A172 (cell line): ENCODE measurements around the gene GALC. TPM values are rescaled to one million over a fixed set of nuclear protein-coding genes. Genes with fewer than 3 reads are reported as not detected.
A peak's percentile ranks its signal among the peaks of the same experiment; 100 is the strongest.

Source experiments
- DNase-seq: peaks from one replicate; pipeline ENCODE4 v3.0.0-alpha.2; 2015; ENCODE audit warnings: low spot score
- total RNA-seq: library from RNA; depleted of rRNA; stranded (reverse); fragments of >200 nt; shearing (Covaris generic); gene quantifications from 2 replicates; pipeline ENCODE4 v1.2.3, GENCODE V29; 2014

GALC gene
- total RNA-seq, 1 experiment from 2014 or later = not detected

DNA sequence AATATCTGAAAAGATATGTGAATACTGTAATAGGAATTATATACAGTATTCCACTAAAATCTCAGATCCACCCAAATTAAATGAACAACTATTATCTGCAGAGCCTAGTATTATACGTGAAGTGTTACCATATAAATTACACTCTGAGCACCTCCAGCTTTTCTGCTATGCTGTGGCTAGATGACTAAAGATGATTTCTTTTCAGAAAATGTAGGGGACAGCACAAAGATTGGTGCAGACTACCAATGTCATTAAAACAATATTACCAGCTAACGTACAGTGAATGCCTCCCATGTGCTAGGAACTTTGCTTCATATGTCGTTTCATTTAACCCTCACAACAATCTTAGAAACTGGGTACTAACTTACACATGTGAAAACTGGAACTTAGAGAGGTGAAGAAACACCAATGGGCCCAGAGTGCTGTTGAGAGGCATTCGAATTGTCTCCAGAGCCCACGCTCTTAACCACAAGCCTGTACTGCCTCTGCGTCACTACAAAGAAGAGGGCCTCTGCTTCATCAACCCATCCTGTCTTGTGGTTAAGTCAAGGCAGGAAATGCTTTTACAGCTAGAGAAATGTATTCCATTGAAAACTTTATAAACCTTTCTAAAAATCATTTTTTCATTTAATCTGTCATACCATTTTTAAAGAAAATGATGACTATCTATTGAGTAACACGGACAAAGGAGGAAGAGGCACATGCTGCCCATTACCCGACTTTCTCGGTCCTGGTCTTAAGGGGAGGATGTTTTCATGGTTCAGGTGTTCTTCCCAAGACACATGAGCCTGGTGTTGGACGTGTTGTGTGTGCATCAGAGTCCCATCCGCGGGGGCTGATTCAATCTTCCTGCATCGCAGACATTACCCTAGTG lies 13.2 kb upstream of the GALC start:
- no peak for DNase-seq

GRCh38 chr14:88005050-88005481 lies 12.1 kb upstream of the GALC start, which contains the start of gene GPR65:
Gene GPR65 (plus strand): TSS chr14:88005135. CDS start chr14:88010848, 5,713 bp downstream.
- no peak for DNase-seq

- DNase-seq = no peak
Observed at GRCh38 chr14:88004506-88005036, 11.6 kb upstream of the GALC start.

GRCh38 chr14:88003425-88003824 lies 10.4 kb upstream of the GALC start:
- DNase-seq = no peak

- no peak for DNase-seq
Observed at GRCh38 chr14:88002421-88003075, 9.6 kb upstream of the GALC start.

DNA sequence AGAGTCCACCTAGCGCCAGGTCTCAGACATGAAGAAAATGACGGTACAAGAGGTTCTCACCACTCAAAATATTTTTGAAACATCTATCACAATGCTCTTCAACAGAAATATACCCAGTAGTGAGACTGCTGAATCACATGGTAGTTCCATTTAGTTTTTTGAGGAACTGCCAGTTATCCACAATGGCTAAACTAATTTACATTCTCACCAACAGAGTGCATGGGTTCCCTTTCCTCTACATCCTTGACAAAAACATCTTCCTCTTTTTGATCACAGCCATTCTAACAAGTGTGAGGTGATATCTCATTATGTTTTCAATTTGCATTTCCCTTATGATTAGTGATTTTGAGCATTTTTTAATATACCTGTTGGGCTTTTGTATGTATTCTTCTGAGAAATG lies 6.3 kb upstream of the GALC start:
- no peak for DNase-seq

GRCh38 chr14:87998482-87998881 lies 5.5 kb upstream of the GALC start:
- no peak for DNase-seq

DNA sequence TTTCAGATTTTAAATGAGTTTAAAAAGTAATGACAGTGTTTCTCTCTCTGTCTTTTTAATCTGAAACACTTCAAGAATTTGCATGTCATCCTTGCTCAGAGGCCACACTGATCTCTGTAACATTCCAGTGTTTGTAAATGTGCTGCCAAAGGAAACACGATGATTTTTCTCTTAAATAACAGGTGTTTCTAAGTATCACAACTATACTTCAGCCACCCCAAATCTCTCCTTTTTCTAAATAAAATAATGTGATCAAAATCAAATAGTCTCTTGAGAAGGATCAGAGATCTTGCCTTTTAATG lies 3.3 kb upstream of the GALC start:
- peak; percentile 2 for DNase-seq

DNA sequence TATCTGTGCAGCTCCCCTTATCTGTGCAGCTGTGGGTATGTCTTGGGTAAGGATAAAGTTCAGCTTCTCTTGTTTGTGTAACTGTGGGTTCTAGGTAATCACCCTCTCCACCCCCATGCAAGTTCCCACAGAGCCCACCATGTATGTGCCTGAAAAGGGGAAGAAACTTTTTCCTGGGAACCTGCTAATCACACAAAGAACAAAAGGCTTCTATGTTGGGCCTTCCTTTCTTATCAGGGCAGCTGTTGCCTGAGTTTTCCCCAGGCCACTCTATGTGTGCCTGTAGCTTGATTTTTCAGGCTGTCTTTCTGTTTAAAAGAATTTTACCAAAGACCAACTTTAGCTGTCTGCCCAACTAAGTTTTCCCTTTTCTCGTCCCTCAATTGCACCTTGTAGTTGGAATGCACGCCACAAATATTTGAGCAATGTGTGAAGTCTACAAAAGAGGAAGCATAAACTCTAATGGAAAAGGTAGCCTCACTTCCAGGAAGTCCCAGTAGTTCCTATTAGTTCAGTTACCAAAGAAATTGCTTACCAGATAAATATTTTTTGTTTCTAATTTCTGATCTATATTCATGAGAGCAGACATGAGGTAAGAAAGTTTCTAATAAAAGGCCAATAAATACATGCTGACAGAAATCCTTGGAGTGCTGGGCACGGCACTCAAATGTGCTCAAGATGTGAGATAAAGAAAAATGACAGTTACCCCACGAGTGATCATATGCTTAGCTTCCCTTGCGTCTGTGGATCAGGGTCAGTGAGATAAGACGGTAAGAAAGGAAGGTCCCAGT lies 2.7 kb upstream of the GALC start:
- peak; percentile 3 for DNase-seq

DNA sequence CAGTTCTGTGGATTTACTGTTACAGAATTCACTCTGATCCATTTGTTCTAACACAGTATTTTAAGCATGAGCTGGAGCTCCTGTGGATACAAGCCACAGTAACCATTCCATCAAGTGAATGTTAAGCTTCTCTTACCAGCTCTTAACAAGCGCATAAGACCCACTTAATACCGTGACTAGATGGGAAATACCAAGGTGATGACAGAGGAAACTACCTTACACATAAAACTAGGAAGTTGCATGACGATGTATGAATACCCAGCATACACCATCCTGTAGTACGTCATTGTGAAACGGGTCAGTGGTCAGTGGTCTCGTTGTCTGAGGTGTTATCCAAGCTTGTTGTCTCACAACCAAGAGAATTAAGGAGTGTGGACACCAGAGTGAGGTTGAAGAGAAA lies 2.0 kb upstream of the GALC start:
- no peak for DNase-seq

- DNase-seq = no peak
Observed at GRCh38 chr14:87992346-87992717, 650 bp downstream of the GALC start.

DNA sequence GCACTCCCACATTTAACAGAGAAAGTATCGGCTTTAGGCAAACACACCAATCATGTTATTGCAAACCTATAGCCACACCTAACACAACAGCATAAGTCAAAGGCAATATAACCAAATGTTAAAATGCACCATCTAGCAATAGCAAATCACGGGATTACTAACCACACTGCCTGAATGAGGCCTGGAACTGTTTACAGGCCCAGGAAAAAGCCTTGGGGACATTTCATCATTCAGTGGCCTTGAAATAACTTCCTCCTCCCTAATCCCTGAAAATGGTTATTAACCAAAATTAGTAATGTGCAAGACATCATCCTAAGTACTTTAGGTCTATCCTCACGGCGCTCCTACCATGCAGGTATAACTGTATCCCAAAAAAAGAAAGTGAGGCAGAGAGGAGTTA lies 2.3 kb downstream of the GALC start:
- DNase-seq = no peak

DNA sequence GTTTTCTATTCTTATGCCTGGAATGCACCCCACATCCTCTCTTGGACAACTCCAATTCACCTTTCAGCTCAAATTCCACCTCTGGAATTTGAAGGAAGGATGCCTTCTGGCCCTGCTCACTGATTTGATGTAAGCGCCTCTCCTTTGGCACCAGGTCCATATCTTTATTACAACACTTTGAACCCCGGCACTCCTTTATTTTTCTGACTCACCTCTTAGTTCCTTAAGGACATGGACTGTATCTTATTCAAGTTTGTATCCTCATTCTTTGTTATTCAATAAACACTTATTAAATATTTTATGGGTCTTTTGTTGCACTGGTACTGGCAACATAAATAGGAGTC lies 3.1 kb downstream of the GALC start:
- DNase-seq = no peak

DNA sequence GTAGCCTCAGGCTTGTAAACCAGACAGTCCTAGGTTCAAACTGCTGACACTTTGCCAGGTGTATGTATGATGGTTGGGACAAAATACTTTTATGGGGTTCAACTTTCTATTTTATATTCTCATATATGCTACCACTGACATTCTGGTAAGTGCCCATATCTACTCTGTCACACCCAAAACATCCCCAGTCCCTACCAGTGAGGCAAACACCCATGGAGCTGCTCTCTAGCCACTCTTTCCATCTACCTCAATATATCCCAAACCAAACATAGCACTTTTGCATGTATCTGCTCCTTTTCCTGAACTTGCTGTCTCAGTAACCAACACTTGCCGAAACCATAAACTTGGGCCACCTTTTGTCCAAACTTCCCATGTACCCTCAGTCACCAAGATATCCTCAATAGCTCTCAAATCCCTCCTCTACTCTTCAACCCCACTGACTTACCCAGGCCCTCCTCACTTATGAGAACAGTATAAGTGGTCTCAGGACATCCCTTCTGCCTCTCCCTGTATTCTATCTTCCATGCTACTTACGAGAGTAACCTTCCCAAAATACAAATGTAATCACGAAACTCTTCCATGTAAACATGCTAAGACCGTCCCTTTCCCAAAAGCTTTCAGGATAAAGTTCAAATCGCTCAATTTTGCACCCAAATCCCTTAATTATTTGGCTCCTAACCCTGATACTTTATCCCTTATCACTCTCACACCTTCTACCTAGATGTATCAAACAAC lies 3.6 kb downstream of the GALC start:
- DNase-seq = no peak

- no peak for DNase-seq
Observed at GRCh38 chr14:87979689-87980088, 13.3 kb downstream of the GALC start.

- DNase-seq = no peak
Observed at GRCh38 chr14:87975636-87976035, 17.3 kb downstream of the GALC start.

DNA sequence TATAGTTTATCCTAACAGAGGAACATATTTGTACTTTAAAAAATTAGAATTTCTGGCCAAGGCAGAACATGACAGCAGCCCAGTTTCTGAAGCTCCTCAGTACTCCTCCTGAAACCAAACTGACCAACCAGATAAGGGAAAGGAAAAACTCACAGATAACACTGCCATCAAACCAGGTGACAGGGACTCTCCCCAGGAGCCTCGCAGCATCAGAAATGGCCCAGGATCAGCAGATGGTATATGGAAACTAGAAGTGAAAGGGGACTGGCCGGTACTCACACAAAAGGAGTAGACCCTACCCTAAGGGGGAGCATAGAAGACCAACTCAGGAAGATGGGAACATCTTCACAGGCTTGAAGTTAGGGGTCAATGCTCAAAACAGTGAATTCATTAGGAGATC lies 22.0 kb downstream of the GALC start:
- no peak for DNase-seq

- DNase-seq = no peak
Observed at GRCh38 chr14:87967496-87967895, 25.5 kb downstream of the GALC start.

DNA sequence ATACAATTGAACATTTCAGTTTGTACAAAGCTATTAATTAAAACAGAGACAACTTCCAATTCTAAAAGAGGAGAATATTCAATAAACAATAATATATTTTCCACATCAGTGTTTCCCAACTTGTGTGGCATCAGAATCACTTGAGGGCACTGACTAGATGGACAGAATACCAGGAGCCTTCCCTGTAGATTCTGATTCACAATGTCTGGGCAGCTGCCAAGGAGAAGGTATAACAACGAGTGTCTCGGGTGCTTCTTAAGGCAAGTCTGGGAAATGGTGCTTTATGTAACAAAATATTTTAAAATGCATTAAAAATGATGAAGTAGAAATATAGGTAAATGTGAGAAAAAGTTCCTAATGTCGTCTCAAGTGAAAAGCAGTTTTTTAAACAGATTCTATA lies 26.2 kb downstream of the GALC start:
- no peak for DNase-seq

- DNase-seq = no peak
Observed at GRCh38 chr14:87961246-87961645, 31.7 kb downstream of the GALC start.

- no peak for DNase-seq
Observed at GRCh38 chr14:87960013-87960787, 32.8 kb downstream of the GALC start.
